Measurements from ENCODE around the gene TXNDC9.
A peak's percentile ranks its signal among the peaks of the same experiment; 100 is the strongest.
"Not testable (repeated sequence)": the region's sequence is repeated elsewhere in the genome, so short reads cannot be mapped to it uniquely, and the experiment has no call there.

The TXNDC9 gene

DNA sequence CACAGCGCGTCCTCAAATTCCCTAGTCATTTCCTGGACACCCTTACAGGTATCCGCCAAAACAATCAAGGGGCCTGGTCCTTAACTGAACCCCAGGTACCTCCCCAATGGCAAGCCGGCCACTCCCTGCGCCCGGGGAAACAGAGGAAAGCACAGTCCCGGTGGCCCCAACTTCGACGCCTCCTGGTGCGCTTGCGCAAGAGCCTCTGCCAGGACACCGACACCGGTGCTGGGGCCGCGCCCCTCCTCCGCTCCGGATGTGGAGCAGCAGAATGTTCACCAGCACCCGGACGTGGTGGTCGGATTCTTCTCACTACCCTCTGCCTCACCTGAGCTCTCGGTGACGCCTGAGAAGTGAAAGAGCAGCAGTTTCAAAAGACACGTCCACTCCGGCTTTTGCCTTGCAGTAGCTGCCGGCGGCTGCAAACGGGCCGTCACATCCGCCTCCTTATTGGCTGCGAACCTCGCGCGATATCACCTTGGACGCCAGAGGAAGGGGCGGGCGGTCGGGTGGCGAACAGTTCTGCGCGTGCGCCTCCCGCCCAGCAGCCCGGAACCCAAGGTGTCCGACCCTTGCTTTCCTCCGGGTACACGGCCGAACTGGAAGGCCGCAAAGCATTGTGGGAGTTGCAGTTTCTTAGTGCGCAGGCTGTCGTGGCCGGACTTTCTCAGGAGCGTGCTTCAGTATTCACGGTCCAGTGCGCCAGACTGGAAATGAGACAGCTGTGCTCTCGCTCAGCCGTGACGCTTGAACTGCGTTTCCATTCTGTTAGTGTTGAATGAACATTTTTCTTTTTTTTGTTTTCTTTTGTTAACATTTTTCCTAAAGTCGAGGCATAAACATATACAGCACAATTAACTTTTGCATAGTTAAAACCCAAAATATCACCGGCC lies at the start of gene TXNDC9:
Gene TXNDC9, minus strand, starts transcription at position 423 of the 893 bp plus-strand sequence. CDS start 3,123 bp downstream, outside the sequence.
- peak; percentile 99 for DNase-seq

GRCh38 chr2:99382143-99382542 lies 46.0 kb upstream of the TXNDC9 start:
- no peak for DNase-seq

- no peak for DNase-seq
These were observed 44.4 kb upstream of the TXNDC9 start for GRCh38 chr2:99380376-99381010.

GRCh38 chr2:99377879-99378278 lies 41.7 kb upstream of the TXNDC9 start:
- no peak for DNase-seq

DNA sequence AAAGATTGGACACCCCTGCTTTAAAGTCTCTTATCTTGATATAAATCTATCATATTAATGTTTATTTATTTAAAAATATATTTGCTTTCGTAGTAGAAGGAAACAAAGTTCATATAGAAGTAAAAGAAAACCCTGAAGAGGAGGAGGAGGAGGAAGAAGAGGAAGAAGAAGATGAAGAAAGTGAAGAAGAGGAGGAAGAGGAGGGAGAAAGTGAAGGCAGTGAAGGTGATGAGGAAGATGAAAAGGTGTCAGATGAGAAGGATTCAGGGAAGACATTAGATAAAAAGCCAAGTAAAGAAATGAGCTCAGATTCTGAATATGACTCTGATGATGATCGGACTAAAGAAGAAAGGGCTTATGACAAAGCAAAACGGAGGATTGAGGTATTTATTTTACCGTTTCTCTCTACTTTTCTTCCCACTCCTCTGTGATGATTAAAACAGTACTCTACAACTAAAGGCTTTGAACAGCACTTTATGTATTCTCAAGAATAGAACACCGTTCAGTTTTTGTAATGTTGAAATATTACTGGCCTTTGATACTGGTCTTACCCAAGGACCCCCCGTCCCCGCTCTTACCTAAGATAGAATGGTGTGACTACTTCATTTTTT lies 40.2 kb upstream of the TXNDC9 start:
- no peak for DNase-seq

DNA sequence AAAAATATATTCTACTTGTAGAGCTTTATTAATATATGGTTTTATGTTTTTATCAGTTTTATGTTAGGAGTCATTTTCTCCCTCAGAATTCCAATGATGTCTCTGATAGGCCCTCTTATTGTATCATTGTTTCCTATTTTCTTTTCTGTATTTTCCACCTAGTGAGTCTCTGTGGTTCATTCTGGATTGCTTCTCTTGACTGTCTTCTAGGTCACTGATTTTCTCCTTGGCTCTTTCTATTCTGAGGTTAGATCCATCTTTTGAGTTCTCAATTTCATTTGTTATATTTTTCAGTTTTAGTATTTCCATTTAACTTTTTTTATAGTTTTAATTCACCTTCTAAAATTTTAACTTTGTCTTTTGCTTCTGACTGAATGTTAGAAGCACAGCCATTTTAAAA lies 38.6 kb upstream of the TXNDC9 start:
- DNase-seq = no peak

GRCh38 chr2:99373144-99373543 lies 37.0 kb upstream of the TXNDC9 start:
- no peak for DNase-seq

GRCh38 chr2:99368854-99369253 lies 32.7 kb upstream of the TXNDC9 start:
- not testable (repeated sequence) for DNase-seq

DNA sequence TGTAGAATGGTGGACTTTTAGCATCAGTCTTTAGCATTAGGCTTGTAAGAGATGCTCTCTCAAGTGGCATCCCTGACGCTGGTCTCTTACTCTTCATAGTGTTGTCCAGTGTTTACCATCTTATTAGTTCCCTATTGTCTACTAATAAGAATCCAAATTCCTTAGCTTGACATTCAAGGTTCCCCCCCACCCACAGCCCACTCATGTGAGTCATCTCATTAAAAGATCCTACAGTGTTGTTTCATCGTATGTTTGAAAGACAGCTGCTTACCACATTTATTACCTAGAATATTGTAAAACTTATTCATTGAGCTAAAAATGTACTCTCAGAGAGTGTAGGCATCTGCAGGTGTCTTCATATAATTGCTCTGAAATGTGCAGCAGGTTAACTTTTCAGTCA lies 29.5 kb upstream of the TXNDC9 start:
- DNase-seq = no peak

GRCh38 chr2:99356853-99357252 lies 20.7 kb upstream of the TXNDC9 start:
- no peak for DNase-seq

DNA sequence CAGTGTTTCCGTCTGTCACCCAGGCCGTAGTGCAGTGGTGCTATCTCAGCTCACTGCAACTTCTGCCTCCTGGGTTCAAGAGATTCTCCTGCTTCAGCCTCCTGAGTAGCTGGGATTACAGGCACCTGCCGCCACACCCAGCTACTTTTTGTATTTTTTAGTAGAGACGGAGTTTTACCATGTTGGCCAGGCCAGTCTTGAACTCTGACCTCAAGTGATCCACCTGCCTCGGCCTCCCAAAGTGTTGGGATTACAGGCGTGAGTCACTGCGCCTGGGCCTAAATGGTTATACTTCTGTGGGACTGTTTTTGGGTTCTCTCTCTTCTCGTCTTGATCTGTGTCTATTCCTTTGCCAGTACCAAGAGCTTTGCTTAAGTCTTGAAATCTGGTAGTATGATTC lies 18.7 kb upstream of the TXNDC9 start:
- DNase-seq = not testable (repeated sequence)

GRCh38 chr2:99354070-99354469 lies 17.9 kb upstream of the TXNDC9 start:
- no peak for DNase-seq

DNA sequence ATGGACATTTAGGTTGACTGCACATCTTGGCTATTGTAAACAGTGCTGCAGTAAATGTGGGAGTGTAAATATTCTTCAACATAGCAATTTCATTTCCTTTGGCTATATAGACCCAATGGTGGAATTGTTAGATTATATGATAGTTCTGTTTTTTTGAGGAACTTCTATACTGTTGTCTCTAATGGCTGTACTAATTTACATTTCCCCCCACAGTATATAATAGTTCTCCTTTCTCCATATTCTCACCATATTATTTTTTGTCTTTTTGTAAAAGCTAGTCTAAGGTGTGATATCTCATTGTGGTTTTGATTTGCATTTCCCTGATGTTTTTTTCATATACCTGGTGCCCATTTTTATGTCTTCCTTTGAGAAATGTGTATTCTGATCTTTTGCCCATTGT lies 14.1 kb upstream of the TXNDC9 start:
- no peak for DNase-seq

DNA sequence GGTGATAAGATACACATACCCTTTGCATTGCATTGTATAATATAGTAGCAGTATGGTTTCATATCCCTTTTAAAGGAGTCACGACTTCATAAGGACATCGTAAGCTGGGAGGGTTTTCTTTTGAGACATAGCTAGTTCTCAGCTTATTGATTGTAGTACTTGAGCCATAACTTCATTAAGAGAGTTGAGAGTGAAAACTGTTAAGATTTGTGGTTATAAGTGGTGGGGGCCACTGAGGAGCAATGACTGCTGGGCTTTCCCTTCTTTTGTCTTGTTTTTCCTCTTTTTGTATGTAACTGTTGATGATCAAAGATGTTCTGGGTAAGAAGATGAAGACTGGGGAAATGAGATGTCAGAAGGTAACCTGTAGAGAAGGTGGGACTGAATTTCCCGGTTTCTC lies 12.0 kb upstream of the TXNDC9 start:
- no peak for DNase-seq

- DNase-seq = no peak
These were observed 10.1 kb upstream of the TXNDC9 start for GRCh38 chr2:99346218-99346617.

GRCh38 chr2:99345446-99345845 lies 9.3 kb upstream of the TXNDC9 start:
- DNase-seq = not testable (repeated sequence)

GRCh38 chr2:99342536-99342935 lies 6.4 kb upstream of the TXNDC9 start:
- DNase-seq = no peak

- DNase-seq = no peak
These were observed 4.6 kb upstream of the TXNDC9 start for GRCh38 chr2:99340669-99341236.

DNA sequence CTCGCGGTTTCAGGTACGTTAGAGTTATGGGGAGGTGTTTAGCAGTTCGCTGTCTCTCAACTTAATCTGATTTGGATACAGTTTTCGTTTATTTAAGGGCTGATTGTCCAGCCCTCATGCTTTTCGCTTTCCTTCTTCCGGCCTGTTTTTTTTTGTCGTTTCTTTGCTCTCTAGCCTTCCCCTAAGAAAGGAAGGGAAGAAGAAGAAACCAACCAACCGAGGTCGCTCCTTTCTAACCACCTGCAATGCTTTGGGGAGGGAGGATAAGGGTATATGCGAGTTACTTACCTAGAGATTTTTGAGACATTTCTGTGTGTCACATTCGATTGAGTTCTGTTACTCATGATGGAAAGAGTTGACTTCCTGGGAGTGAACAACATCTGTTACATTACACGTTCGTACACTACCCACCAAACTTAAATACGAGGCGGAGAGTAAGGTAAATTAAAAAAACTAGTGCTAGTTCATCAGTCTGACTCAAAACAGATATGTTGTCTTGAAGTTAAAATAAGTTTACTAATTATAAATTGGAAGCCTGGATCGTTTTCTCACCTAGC lies 2.0 kb upstream of the TXNDC9 start:
- DNase-seq = peak; percentile 45

- DNase-seq = peak; percentile 96
These were observed 1.2 kb upstream of the TXNDC9 start, which contains the start of gene EIF5B for GRCh38 chr2:99337113-99338028. EIF5B (plus strand) TSS chr2:99337389; CDS start chr2:99337555, 166 bp downstream.

DNA sequence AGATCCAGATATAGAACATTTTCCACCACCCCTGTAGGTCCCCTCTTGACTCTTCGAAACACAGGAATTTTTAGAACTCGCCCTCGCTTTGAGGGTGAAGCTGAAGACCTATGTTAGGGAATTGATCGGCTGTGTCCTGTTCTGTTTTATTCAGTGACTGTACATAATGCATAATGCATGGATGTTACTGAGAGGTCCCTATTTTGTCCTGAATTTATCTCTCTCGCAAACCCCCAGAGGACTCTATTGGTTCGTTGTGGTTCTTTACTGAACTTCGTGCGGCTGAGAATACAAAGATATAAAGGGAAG lies 625 bp upstream of the TXNDC9 start:
- no peak for DNase-seq

- DNase-seq = no peak
These were observed 10.7 kb downstream of the TXNDC9 start for GRCh38 chr2:99325384-99325783.
